ENCODE data around the gene MAN1C1. TPM values are rescaled to one million over a fixed set of nuclear protein-coding genes. Genes with fewer than 3 reads are reported as not detected.
A peak's percentile ranks its signal among the peaks of the same experiment; 100 is the strongest.

The MAN1C1 gene
- total RNA-seq, 1 donor from 2014 or later, result 20.4 TPM

DNA sequence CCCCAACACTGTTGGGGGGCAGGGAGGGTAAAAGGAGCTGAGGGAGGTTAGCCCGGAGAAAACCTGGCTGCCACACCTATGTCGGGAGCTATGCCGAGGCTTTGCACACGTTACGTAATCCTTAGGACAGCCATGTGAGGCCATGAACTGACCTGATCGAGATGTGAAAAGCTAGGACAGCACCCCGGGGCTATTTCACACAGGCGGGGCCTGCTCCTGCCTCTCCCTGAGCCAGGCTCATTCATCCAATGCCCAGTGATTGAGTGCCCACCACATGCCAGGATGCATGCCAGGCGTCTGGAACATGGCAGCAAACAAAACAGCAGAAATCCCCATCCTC is 43.0 kb upstream of the MAN1C1 start:
- Histone ChIP-seq H3K27me3 (ENCODE audit: low read depth) (no peaks in the 10 kb centered on the region), H3K4me3 (no peak overlapping the region), H3K36me3 (no peaks in the 10 kb centered on the region), H3K27ac (peak overlapping the region; percentile 11), H3K9me3 (no peaks in the 10 kb centered on the region), H3K4me1 (peaks cover 17% of the 10 kb centered on the region)
- intact Hi-C loops (cut with DNase I), result no loop called here
- DNase-seq, result peak; percentile 62
- TF ChIP-seq CTCF (IDR thresholded peaks at IDR 0.05), result no peak
- ATAC-seq, result peak; percentile 77 to 85

DNA sequence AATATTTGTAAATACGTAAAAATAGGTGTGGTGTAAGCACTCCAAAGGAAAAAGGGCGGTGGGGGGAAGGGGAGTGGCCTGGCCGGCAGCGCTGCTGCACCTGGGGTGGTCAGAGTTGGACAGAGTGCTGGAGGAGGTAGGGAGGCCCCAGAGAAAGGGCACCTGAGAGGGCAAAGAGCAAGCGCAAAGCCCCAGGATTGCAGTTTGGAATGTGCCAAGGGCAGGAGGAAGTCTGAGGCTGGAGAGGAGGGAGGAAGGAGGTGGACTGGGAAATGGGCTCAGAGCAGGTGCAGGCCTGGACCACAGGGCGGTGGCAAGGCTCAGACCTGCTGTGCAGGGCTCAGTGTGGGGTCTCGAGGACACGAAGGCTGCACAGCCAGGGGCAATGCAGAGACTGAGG is 42.6 kb upstream of the MAN1C1 start:
- Histone ChIP-seq H3K4me3 (no peak overlapping the region), H3K9me3 (no peaks in the 10 kb centered on the region), H3K27ac (peak overlapping the region; percentile 11), H3K27me3 (ENCODE audit: low read depth) (no peaks in the 10 kb centered on the region), H3K36me3 (no peaks in the 10 kb centered on the region), H3K4me1 (peaks cover 13% of the 10 kb centered on the region)
- intact Hi-C loops (cut with DNase I), result no loop called here
- TF ChIP-seq CTCF (IDR thresholded peaks at IDR 0.05), result no peak
- DNase-seq (no peak), ATAC-seq (peak; percentile 67 to 74)

- no peaks in the 10 kb centered on the region for H3K27me3 ChIP-seq (ENCODE audit: low read depth)
- no peaks in the 10 kb centered on the region for H3K9me3 ChIP-seq
- intact Hi-C loops (cut with DNase I), result no loop called here
- H3K4me1 ChIP-seq, result peaks cover 11% of the 10 kb centered on the region
- H3K36me3 ChIP-seq, result no peaks in the 10 kb centered on the region
- no peak for TF ChIP-seq CTCF (IDR thresholded peaks at IDR 0.05)
- H3K27ac ChIP-seq, result no peak overlapping the region
- DNase-seq, result no peak
- H3K4me3 ChIP-seq, result no peak overlapping the region
- ATAC-seq, result no peak
Observed at GRCh38 chr1:25575191-25575590, 41.4 kb upstream of the MAN1C1 start.

DNA sequence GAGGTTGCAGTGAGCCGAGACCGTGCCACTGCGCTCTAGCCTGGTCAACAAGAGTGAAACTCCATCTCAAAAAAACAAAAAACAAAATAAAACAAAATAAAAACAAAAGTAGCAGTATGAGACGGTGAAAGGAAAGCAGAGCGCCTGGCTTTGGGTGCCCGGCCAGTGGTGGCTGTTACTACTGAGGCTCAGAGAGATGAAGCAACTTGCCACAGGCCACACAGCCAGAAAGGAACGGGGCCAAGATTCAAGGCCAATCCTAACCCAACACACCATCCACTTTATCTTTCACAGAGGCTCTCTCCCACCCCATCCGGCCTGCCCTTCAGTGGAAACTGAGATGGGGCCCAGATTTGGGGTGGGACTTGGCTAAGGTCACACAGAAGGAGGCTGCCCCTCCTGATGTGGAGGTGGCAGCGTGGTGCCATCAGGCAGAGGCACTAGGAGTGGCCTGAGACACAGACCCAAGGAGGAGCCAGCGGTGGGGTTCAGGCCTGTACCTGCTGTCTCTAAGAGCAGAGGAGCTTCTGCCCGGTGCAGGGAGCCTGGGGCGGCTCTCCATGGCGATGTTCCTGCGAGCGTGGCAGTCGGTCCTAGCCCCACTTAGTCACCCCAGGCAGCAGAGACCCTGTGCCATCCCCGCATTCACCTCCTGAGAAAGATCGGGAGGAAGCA is 40.0 kb upstream of the MAN1C1 start:
- intact Hi-C loops (cut with DNase I), result no loop called here
- Histone ChIP-seq H3K27me3 (ENCODE audit: low read depth) (no peaks in the 10 kb centered on the region), H3K4me3 (no peak overlapping the region), H3K4me1 (peaks cover 20% of the 10 kb centered on the region), H3K27ac (no peak overlapping the region), H3K36me3 (no peaks in the 10 kb centered on the region), H3K9me3 (no peaks in the 10 kb centered on the region)
- no peak for DNase-seq
- ATAC-seq, result no peak
- no peak for TF ChIP-seq CTCF (IDR thresholded peaks at IDR 0.05)

- H3K27ac ChIP-seq, result no peak overlapping the region
- no peaks in the 10 kb centered on the region for H3K36me3 ChIP-seq
- no peaks in the 10 kb centered on the region for H3K27me3 ChIP-seq (ENCODE audit: low read depth)
- no peak for ATAC-seq
- no peak for DNase-seq
- H3K9me3 ChIP-seq, result no peaks in the 10 kb centered on the region
- TF ChIP-seq CTCF (IDR thresholded peaks at IDR 0.05), result no peak
- H3K4me1 ChIP-seq, result peaks cover 20% of the 10 kb centered on the region
- intact Hi-C loops (cut with DNase I), result no loop called here
- no peak overlapping the region for H3K4me3 ChIP-seq
Observed at GRCh38 chr1:25577134-25577920, 39.3 kb upstream of the MAN1C1 start.
